ENCODE measurements around the gene CDRT4.

DNA sequence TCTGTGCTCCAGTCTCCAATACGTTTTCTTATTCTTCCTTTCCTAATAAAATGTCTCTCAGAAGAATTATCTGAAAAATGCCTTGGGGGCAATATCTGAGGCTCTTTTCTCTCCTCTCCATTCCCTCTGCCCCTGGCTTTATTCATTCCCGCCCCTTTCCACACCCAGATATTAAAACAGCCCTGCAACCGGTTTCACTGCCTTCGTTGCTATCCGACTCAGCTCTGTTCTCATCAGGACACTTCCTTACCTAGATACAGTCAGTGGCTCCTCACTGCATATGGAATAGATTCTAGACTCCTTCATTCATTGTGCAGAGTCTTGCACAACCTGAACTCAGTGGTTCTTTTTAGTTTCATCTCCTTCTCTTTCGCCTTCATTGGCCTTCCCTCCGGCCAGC is 74.0 kb downstream of the CDRT4 start:
- TF ChIP-seq, protein P1, sequence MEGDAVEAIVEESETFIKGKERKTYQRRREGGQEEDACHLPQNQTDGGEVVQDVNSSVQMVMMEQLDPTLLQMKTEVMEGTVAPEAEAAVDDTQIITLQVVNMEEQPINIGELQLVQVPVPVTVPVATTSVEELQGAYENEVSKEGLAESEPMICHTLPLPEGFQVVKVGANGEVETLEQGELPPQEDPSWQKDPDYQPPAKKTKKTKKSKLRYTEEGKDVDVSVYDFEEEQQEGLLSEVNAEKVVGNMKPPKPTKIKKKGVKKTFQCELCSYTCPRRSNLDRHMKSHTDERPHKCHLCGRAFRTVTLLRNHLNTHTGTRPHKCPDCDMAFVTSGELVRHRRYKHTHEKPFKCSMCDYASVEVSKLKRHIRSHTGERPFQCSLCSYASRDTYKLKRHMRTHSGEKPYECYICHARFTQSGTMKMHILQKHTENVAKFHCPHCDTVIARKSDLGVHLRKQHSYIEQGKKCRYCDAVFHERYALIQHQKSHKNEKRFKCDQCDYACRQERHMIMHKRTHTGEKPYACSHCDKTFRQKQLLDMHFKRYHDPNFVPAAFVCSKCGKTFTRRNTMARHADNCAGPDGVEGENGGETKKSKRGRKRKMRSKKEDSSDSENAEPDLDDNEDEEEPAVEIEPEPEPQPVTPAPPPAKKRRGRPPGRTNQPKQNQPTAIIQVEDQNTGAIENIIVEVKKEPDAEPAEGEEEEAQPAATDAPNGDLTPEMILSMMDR (IDR thresholded peaks at IDR 0.05; ENCODE audit: low read depth, low read length, poor library complexity, severe bottlenecking), result no peak
- TF ChIP-seq EZH2phosphoT487 (IDR thresholded peaks at IDR 0.05; ENCODE audit: borderline replicate concordance, low read length), result no peak
